CD14-positive monocyte (primary cell): Measurements from ENCODE around the gene CRACDL. TPM values are rescaled to one million over a fixed set of nuclear protein-coding genes. Genes with fewer than 3 reads are reported as not detected.

Experiments used
- DNase-seq, 3 donors: peaks; one replicate each; pipeline ENCODE4 v3.0.0-alpha.2; 2011 to 2022
- H2AFZ ChIP-seq: 2 replicates; pipeline ENCODE4 v1.6.0; 2012; ENCODE audit warnings: mild to moderate bottlenecking, low read depth, low read length, inconsistent platforms; ENCODE audit not compliant: insufficient read depth, poor library complexity, severe bottlenecking
- H3K27ac ChIP-seq, 2 donors: 1 replicate in 1 of 2; 2 replicates in 1 of 2; pipeline ENCODE4 v1.5.1; 2012 to 2013; ENCODE audit warnings: low read length in 2 of 2, control low read depth in 1 of 2, inconsistent platforms in 1 of 2, low read depth in 1 of 2, mild to moderate bottlenecking in 1 of 2
- H3K27me3 ChIP-seq, 2 donors: one replicate each; pipeline versions ENCODE4 v1.6.0 to v1.6.1; 2011 to 2013; ENCODE audit warnings: low read length in 2 of 2; ENCODE audit not compliant: control insufficient read depth in 2 of 2, insufficient read depth in 2 of 2
- H3K36me3 ChIP-seq, 2 donors: replicated peaks in 1 of 2; 1 replicate in 1 of 2; 2 replicates in 1 of 2; pipeline versions ENCODE4 v1.5.1 to v1.6.1; 2012 to 2013; ENCODE audit warnings: low read length in 2 of 2, control low read depth in 1 of 2, inconsistent platforms in 1 of 2, mild to moderate bottlenecking in 1 of 2; ENCODE audit not compliant: insufficient read depth in 2 of 2, control insufficient read depth in 1 of 2
- H3K4me1 ChIP-seq, 2 donors: 1 replicate in 1 of 2; 2 replicates in 1 of 2; pipeline versions ENCODE4 v1.5.1 to v1.6.1; 2012 to 2013; ENCODE audit warnings: low read length in 2 of 2, control low read depth in 1 of 2, inconsistent platforms in 1 of 2, mild to moderate bottlenecking in 1 of 2, moderate library complexity in 1 of 2; ENCODE audit not compliant: insufficient read depth in 2 of 2, control insufficient read depth in 1 of 2
- H3K4me2 ChIP-seq: replicated peaks from 2 replicates; pipeline ENCODE3; 2012; ENCODE audit warnings: low read length, moderate library complexity, mild to moderate bottlenecking; ENCODE audit not compliant: poor library complexity, severe bottlenecking; ENCODE audit errors: extremely low read depth
- H3K4me3 ChIP-seq, 3 experiments: fragments of 200-600 bp in 1 of 3; sonication (generic) in 1 of 3; replicated peaks in 1 of 3; 1 replicate in 2 of 3; 2 replicates in 1 of 3; pipeline ENCODE4 v1.5.1; 2011 to 2013; ENCODE audit warnings: low read length in 3 of 3, mild to moderate bottlenecking in 3 of 3, control low read depth in 2 of 3, low read depth in 2 of 3, inconsistent platforms in 1 of 3, moderate library complexity in 1 of 3
- H3K79me2 ChIP-seq: 2 replicates; pipeline ENCODE4 v1.6.0; 2012; ENCODE audit warnings: mild to moderate bottlenecking, control low read depth, inconsistent platforms, low read length, moderate library complexity; ENCODE audit not compliant: insufficient read depth
- H3K9ac ChIP-seq: 2 replicates; pipeline ENCODE4 v1.6.0; 2017; ENCODE audit warnings: low read length, mild to moderate bottlenecking; ENCODE audit not compliant: insufficient read depth, poor library complexity, severe bottlenecking
- H3K9me3 ChIP-seq, 2 donors: replicated peaks in 1 of 2; 1 replicate in 1 of 2; 2 replicates in 1 of 2; pipeline versions ENCODE4 v1.5.1 to v1.6.1; 2012 to 2013; ENCODE audit warnings: low read length in 2 of 2, control low read depth in 1 of 2; ENCODE audit not compliant: control insufficient read depth in 1 of 2, insufficient read depth in 1 of 2
- H4K20me1 ChIP-seq: 2 replicates; pipeline ENCODE4 v1.6.0; 2012; ENCODE audit warnings: mild to moderate bottlenecking, low read length, control low read depth, moderate library complexity; ENCODE audit not compliant: insufficient read depth
- H3K27ac Mint-ChIP-seq, 7 donors: one replicate each; pipeline ENCODE4 v1.8.0; 2020; ENCODE audit warnings: mild to moderate bottlenecking in 7 of 7, mixed read lengths in 7 of 7, moderate library complexity in 6 of 7, inconsistent platforms in 2 of 7
- H3K27me3 Mint-ChIP-seq, 3 donors: one replicate each; pipeline ENCODE4 v1.8.0; 2021 to 2022; ENCODE audit warnings: low read depth in 3 of 3, mild to moderate bottlenecking in 3 of 3, mixed read lengths in 3 of 3, moderate library complexity in 3 of 3, inconsistent platforms in 1 of 3
- H3K36me3 Mint-ChIP-seq, 2 donors: one replicate each; pipeline ENCODE4 v1.8.0; 2020; ENCODE audit warnings: mixed read lengths in 2 of 2, inconsistent platforms in 1 of 2, mild to moderate bottlenecking in 1 of 2
- H3K4me1 Mint-ChIP-seq: one replicate; pipeline ENCODE4 v1.8.0; 2020; ENCODE audit warnings: mild to moderate bottlenecking, mixed read lengths
- H3K4me3 Mint-ChIP-seq, 2 donors: one replicate each; pipeline ENCODE4 v1.8.0; 2020; ENCODE audit warnings: mild to moderate bottlenecking in 2 of 2, mixed read lengths in 2 of 2, moderate library complexity in 1 of 2
- H3K9me3 Mint-ChIP-seq, 7 donors: one replicate each; pipeline ENCODE4 v1.8.0; 2020 to 2022; ENCODE audit warnings: mixed read lengths in 7 of 7, mild to moderate bottlenecking in 6 of 7, moderate library complexity in 6 of 7, inconsistent platforms in 2 of 7
- CTCF ChIP-seq: fragments of 200-600 bp; IDR thresholded peaks from one replicate; pipeline ENCODE4 v1.8.0; 2022; ENCODE audit warnings: antibody characterized with exemption, mild to moderate bottlenecking
- WGBS: methylation state at CpG from one replicate; pipeline ENCODE4 v1.1.5; 2013; ENCODE audit warnings: missing lambda C conversion rate; ENCODE audit not compliant: insufficient coverage; 5-methylcytosine and 5-hydroxymethylcytosine counted together
- intact Hi-C, 2 donors: fragments of 100-400 bp; cut with micrococcal nuclease; formaldehyde crosslinking; loops; one replicate each; pipeline versions ENCODE4 v1.15.0 to v1.15.1; 2023
- polyA plus RNA-seq, 3 donors: library from polyadenylated mRNA; depleted of rRNA in 1 of 3; unstranded in 2 of 3; stranded (reverse) in 1 of 3; fragments of 300-500 nt in 2 of 3; fragments of >200 nt in 1 of 3; fragmentation: Illumina TruSeq in 2 of 3; gene quantifications; 1 replicate in 2 of 3; 2 replicates in 1 of 3; pipeline ENCODE4 v1.2.3, GENCODE V29; 2012 to 2021

CRACDL gene
- polyA plus RNA-seq, 3 donors, result 0.12 to 0.35 (median 0.28) TPM

- Histone ChIP-seq H3K4me2 (peak overlapping the region; percentile 79), H2AFZ (peak overlapping the region; percentile 96), H3K4me1 (peaks cover 33 to 42% of the 10 kb centered on the region in 2 donors), H3K9ac (peak overlapping the region; percentile 72), H3K79me2 (no peaks in the 10 kb centered on the region), H3K4me3 (peak overlapping the region; percentile 52 to 72 (median 53)), H3K9me3 (no peaks in the 10 kb centered on the region), H4K20me1 (no peaks in the 10 kb centered on the region), H3K27ac (peak overlapping the region; percentile 12 to 28), H3K36me3 (no peaks in the 10 kb centered on the region), H3K27me3 (no peaks in the 10 kb centered on the region)
- H3K9me3 Mint-ChIP-seq, result peaks cover 0 to 4% (median 2%) of the 10 kb centered on the region in 7 donors
- H3K36me3 Mint-ChIP-seq, result peaks cover 0 to 2% of the 10 kb centered on the region in 2 donors
- peak; percentile 48 to 58 (median 53) for DNase-seq
- 9% methylated on average over 111 of the region's 117 CpGs for WGBS
- H3K4me3 Mint-ChIP-seq, result peak overlapping the region; percentile 63 to 69
- peak overlapping the region in 1 of 7 donors; percentile 32 for H3K27ac Mint-ChIP-seq
- intact Hi-C loops, result loop anchor here (5.0 to 10.0 kb wide), 2 partner anchors 88 to 90 kb away; partner anchors contain the start of gene MGAT4A (in 2 of the 2)
- peaks cover 2 to 5% (median 4%) of the 10 kb centered on the region in 3 donors for H3K27me3 Mint-ChIP-seq
- peaks cover 46% of the 10 kb centered on the region for H3K4me1 Mint-ChIP-seq
- peak; percentile 66 for TF ChIP-seq CTCF
Measured at GRCh38 chr2:98822301-98823164, 113.5 kb downstream of the CRACDL start.

- no peaks in the 10 kb centered on the region for H3K36me3 ChIP-seq
- Mint-ChIP-seq H3K27ac (no peak overlapping the region), H3K27me3 (peaks cover 2 to 5% (median 3%) of the 10 kb centered on the region in 3 donors), H3K4me1 (peaks cover 46% of the 10 kb centered on the region), H3K36me3 (peaks cover 3 to 6% of the 10 kb centered on the region in 2 donors), H3K4me3 (no peak overlapping the region), H3K9me3 (peaks cover 0 to 4% (median 2%) of the 10 kb centered on the region in 7 donors)
- H3K9me3 ChIP-seq, result no peaks in the 10 kb centered on the region
- no peak overlapping the region for H3K4me3 ChIP-seq
- peaks cover 33 to 42% of the 10 kb centered on the region in 2 donors for H3K4me1 ChIP-seq
- intact Hi-C loops, result loop anchor here (5.0 to 10.0 kb wide), 2 partner anchors 87 to 89 kb away; partner anchors contain the start of gene MGAT4A (in 2 of the 2)
- H3K4me2 ChIP-seq, result no peak overlapping the region
- WGBS, result 94% methylated on average over 32 of the region's 38 CpGs
- no peak for TF ChIP-seq CTCF
- no peaks in the 10 kb centered on the region for H4K20me1 ChIP-seq
- no peak overlapping the region for H3K27ac ChIP-seq
- H2AFZ ChIP-seq, result no peak overlapping the region
- no peaks in the 10 kb centered on the region for H3K27me3 ChIP-seq
- H3K79me2 ChIP-seq, result no peaks in the 10 kb centered on the region
- no peak overlapping the region for H3K9ac ChIP-seq
- no peak for DNase-seq
Measured at GRCh38 chr2:98821629-98822135, 114.3 kb downstream of the CRACDL start.
